Measurements from ENCODE around the gene RNPC3.

GRCh38 chr1:103516693-103517092 lies 8.8 kb upstream of the RNPC3 start:
- TF ChIP-seq, protein P1, sequence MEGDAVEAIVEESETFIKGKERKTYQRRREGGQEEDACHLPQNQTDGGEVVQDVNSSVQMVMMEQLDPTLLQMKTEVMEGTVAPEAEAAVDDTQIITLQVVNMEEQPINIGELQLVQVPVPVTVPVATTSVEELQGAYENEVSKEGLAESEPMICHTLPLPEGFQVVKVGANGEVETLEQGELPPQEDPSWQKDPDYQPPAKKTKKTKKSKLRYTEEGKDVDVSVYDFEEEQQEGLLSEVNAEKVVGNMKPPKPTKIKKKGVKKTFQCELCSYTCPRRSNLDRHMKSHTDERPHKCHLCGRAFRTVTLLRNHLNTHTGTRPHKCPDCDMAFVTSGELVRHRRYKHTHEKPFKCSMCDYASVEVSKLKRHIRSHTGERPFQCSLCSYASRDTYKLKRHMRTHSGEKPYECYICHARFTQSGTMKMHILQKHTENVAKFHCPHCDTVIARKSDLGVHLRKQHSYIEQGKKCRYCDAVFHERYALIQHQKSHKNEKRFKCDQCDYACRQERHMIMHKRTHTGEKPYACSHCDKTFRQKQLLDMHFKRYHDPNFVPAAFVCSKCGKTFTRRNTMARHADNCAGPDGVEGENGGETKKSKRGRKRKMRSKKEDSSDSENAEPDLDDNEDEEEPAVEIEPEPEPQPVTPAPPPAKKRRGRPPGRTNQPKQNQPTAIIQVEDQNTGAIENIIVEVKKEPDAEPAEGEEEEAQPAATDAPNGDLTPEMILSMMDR (conservative IDR thresholded peaks at IDR 0.05) = no peak
- TF ChIP-seq EZH2 (IDR thresholded peaks at IDR 0.05; ENCODE audit: low read depth) = no peak

Measured in PC-9 (cell line).